GM13977 (cell line): ENCODE results near the gene PHB1.
"Not testable (repeated sequence)": the region's sequence is repeated elsewhere in the genome, so short reads cannot be mapped to it uniquely, and the experiment has no call there.

ENCODE experiments used
- DNase-seq: peaks from one replicate; pipeline ENCODE4 v3.0.0; 2012; ENCODE audit warnings: low spot score
- CTCF ChIP-seq: IDR thresholded peaks from 2 replicates; pipeline ENCODE4 v1.5.1; 2012; ENCODE audit warnings: mild to moderate bottlenecking, control low read depth; ENCODE audit not compliant: insufficient read depth; ENCODE audit errors: extremely low read depth, missing control alignments
- in situ Hi-C: fragments of 300-500 bp; cut with MboI; formaldehyde crosslinking; loops from one replicate; pipeline ENCODE4 v1.12.0; 2022; ENCODE audit warnings: low sequenced_read_pairs, low pct_unique_long_range_greater_than_20kb, mixed read lengths, inconsistent platforms; ENCODE audit not compliant: unreplicated experiment

PHB1 gene

GRCh38 chr17:49401971-49402611 is 12.6 kb downstream of the PHB1 start:
- DNase-seq: no peak
- no peak for TF ChIP-seq CTCF
- in situ Hi-C loops: loop anchor here (5.0 kb wide), 1 partner anchor 85 kb away; no protein-coding TSS in a partner anchor

- no peak for TF ChIP-seq CTCF
- no peak for DNase-seq
- in situ Hi-C loops: loop anchor here (5.0 kb wide), 1 partner anchor 83 kb away; no protein-coding TSS in a partner anchor
These were observed 14.7 kb downstream of the PHB1 start for GRCh38 chr17:49399995-49400394.

GRCh38 chr17:49397586-49397985 is 17.1 kb downstream of the PHB1 start:
- no peak for DNase-seq
- TF ChIP-seq CTCF: no peak
- in situ Hi-C loops: no loop called here

- in situ Hi-C loops: no loop called here
- no peak for DNase-seq
- TF ChIP-seq CTCF: no peak
These were observed 21.0 kb downstream of the PHB1 start for GRCh38 chr17:49393491-49394255.

- in situ Hi-C loops: no loop called here
- DNase-seq: no peak
- no peak for TF ChIP-seq CTCF
These were observed 23.9 kb downstream of the PHB1 start for GRCh38 chr17:49390548-49391324.

- not testable (repeated sequence) for DNase-seq
- in situ Hi-C loops: loop anchor here (10.0 kb wide), 1 partner anchor 75 kb away; no protein-coding TSS in a partner anchor
These were observed 25.0 kb downstream of the PHB1 start for GRCh38 chr17:49389514-49390347.
